ENCODE measurements around the gene EIF4G3.

DNA sequence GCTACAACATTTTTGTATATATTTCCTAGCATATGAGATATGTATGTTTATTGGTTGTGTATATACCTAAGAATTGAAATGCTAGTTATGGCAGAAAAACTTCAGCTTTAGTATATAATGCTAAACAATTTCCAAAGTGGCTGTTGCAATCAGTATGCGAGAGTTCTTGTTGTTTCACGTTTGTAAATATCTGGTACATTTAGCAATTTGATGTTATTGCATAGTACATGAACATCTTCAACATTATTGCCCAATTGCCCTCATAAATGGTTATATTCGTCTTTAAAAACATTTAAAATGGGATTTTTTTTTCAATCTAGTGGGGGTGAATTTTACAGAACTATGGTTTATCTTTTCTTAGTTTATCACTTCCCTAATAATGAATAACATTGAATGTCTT is 303.4 kb downstream of the EIF4G3 start:
- TF ChIP-seq, protein P1, sequence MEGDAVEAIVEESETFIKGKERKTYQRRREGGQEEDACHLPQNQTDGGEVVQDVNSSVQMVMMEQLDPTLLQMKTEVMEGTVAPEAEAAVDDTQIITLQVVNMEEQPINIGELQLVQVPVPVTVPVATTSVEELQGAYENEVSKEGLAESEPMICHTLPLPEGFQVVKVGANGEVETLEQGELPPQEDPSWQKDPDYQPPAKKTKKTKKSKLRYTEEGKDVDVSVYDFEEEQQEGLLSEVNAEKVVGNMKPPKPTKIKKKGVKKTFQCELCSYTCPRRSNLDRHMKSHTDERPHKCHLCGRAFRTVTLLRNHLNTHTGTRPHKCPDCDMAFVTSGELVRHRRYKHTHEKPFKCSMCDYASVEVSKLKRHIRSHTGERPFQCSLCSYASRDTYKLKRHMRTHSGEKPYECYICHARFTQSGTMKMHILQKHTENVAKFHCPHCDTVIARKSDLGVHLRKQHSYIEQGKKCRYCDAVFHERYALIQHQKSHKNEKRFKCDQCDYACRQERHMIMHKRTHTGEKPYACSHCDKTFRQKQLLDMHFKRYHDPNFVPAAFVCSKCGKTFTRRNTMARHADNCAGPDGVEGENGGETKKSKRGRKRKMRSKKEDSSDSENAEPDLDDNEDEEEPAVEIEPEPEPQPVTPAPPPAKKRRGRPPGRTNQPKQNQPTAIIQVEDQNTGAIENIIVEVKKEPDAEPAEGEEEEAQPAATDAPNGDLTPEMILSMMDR (IDR thresholded peaks at IDR 0.05) = no peak
- TF ChIP-seq POLR2A (IDR thresholded peaks at IDR 0.05) (no peak), POLR2AphosphoS5 (IDR thresholded peaks at IDR 0.05; ENCODE audit: insufficient read depth in 1 of 2, low read depth in 1 of 2) (no peak)
